Upper lobe of right lung (tissue), 1 donor: ENCODE results near the gene KLF12. TPM values are rescaled to one million over a fixed set of nuclear protein-coding genes. Genes with fewer than 3 reads are reported as not detected.

Experiments
- ATAC-seq: fragments of 200-7000 bp; cut with Tn5 transposase; one replicate; pipeline ENCODE4 v1.9.1; 2020; ENCODE audit warnings: mild to moderate bottlenecking, moderate library complexity
- DNase-seq: peaks from one replicate; pipeline ENCODE4 v3.0.0-alpha.2; 2020
- H3K27ac ChIP-seq: fragments of 200-600 bp; one replicate; pipeline ENCODE4 v1.8.0; 2022
- H3K27me3 ChIP-seq: fragments of 200-600 bp; one replicate; pipeline ENCODE4 v1.8.0; 2022; ENCODE audit warnings: mild to moderate bottlenecking
- H3K36me3 ChIP-seq: fragments of 200-600 bp; one replicate; pipeline ENCODE4 v1.8.0; 2022
- H3K4me1 ChIP-seq: fragments of 200-600 bp; one replicate; pipeline ENCODE4 v1.8.0; 2022
- H3K4me3 ChIP-seq: fragments of 200-600 bp; one replicate; pipeline ENCODE4 v1.8.0; 2022; ENCODE audit warnings: mild to moderate bottlenecking
- H3K9me3 ChIP-seq: fragments of 200-600 bp; one replicate; pipeline ENCODE4 v1.8.0; 2022
- CTCF ChIP-seq: fragments of 200-600 bp; IDR thresholded peaks from one replicate; pipeline ENCODE4 v1.8.0; 2022; ENCODE audit warnings: antibody characterized with exemption
- intact Hi-C: fragments of 100-400 bp; cut with DNase I; formaldehyde crosslinking; loops from one replicate; pipeline ENCODE4 v1.11.0; 2022
- total RNA-seq: library from RNA; stranded (reverse); fragmentation: NEBNext Ultra II Directional; extraction: Animal tissue kit (Norgen Biotek cat#: 25700); gene quantifications from one replicate; pipeline ENCODE4 v1.2.1, GENCODE V29; 2021
- donor health status: DM: no; HTN: yes; CAD: no; lungs with severe emphysema.

KLF12 gene
- total RNA-seq, 1 donor from 2014 or later: 10.2 TPM

GRCh38 chr13:74168263-74168675 lies 34.1 kb upstream of the KLF12 start:
- intact Hi-C loops: no loop called here
- DNase-seq (no peak), ATAC-seq (no peak)
- Histone ChIP-seq H3K27ac (no peak overlapping the region), H3K27me3 (no peaks in the 10 kb centered on the region), H3K4me3 (no peak overlapping the region), H3K9me3 (no peaks in the 10 kb centered on the region), H3K4me1 (no peaks in the 10 kb centered on the region), H3K36me3 (no peaks in the 10 kb centered on the region)
- no peak for TF ChIP-seq CTCF

- Histone ChIP-seq H3K4me1 (no peaks in the 10 kb centered on the region), H3K27ac (no peak overlapping the region), H3K9me3 (no peaks in the 10 kb centered on the region), H3K36me3 (no peaks in the 10 kb centered on the region), H3K4me3 (no peak overlapping the region), H3K27me3 (no peaks in the 10 kb centered on the region)
- no peak for TF ChIP-seq CTCF
- ATAC-seq (no peak), DNase-seq (no peak)
- intact Hi-C loops: no loop called here
Observed at GRCh38 chr13:74166261-74167004, 32.2 kb upstream of the KLF12 start.

GRCh38 chr13:74162782-74163181 lies 28.6 kb upstream of the KLF12 start:
- no peaks in the 10 kb centered on the region for H3K27me3 ChIP-seq
- ATAC-seq: no peak
- no peak for DNase-seq
- intact Hi-C loops: no loop called here
- no peaks in the 10 kb centered on the region for H3K4me1 ChIP-seq
- H3K9me3 ChIP-seq: no peaks in the 10 kb centered on the region
- no peak overlapping the region for H3K4me3 ChIP-seq
- TF ChIP-seq CTCF: no peak
- no peaks in the 10 kb centered on the region for H3K36me3 ChIP-seq
- no peak overlapping the region for H3K27ac ChIP-seq

- no peak for TF ChIP-seq CTCF
Observed at GRCh38 chr13:74162135-74162534, 27.9 kb upstream of the KLF12 start.

GRCh38 chr13:74158571-74159352 lies 24.6 kb upstream of the KLF12 start:
- Histone ChIP-seq H3K4me3 (no peak overlapping the region), H3K36me3 (no peaks in the 10 kb centered on the region), H3K4me1 (no peaks in the 10 kb centered on the region), H3K9me3 (no peaks in the 10 kb centered on the region), H3K27ac (no peak overlapping the region), H3K27me3 (no peaks in the 10 kb centered on the region)
- DNase-seq (no peak), ATAC-seq (no peak)
- intact Hi-C loops: no loop called here
- no peak for TF ChIP-seq CTCF

More at GRCh38 chr13:74162135-74162534, 27.9 kb upstream of the KLF12 start:
- intact Hi-C loops: no loop called here
- DNase-seq (no peak), ATAC-seq (no peak)
- no peaks in the 10 kb centered on the region for H3K9me3 ChIP-seq
- H3K4me3 ChIP-seq: no peak overlapping the region
- no peaks in the 10 kb centered on the region for H3K27me3 ChIP-seq
- H3K27ac ChIP-seq: no peak overlapping the region
- H3K4me1 ChIP-seq: no peaks in the 10 kb centered on the region
- H3K36me3 ChIP-seq: no peaks in the 10 kb centered on the region
